GM04503 (cell line): ENCODE results near the gene CTSK.
"Not testable (repeated sequence)": the region's sequence is repeated elsewhere in the genome, so short reads cannot be mapped to it uniquely, and the experiment has no call there.

ENCODE experiments used
- DNase-seq: peaks from one replicate; pipeline ENCODE4 v3.0.0-alpha.2; 2012; ENCODE audit warnings: low read depth

CTSK gene

GRCh38 chr1:150805899-150806298 is 2.2 kb downstream of the CTSK start:
- DNase-seq, result no peak

GRCh38 chr1:150804671-150805070 is 3.4 kb downstream of the CTSK start:
- DNase-seq, result no peak

DNA sequence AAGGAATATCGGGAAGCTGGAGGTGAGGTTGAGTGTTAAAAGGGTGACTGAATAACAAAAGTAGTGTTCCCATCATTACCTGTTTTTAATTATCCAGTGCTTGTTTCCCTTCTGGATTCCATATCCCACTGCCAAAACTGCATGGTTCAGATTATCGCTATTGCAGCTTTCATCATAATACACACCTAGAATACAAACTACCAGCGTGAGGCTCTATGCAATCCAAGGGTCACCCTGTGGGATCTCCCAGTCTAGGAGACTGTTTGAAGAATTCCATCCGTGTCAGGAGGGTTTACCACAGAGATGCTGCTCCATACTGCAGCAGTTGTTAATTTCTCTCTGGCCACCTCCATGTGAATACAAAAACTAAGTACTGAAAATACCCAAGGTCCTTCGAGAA is 9.0 kb downstream of the CTSK start:
- no peak for DNase-seq

- DNase-seq, result no peak
These were observed 9.5 kb downstream of the CTSK start for GRCh38 chr1:150798525-150798924.

GRCh38 chr1:150796374-150796773 is 11.7 kb downstream of the CTSK start:
- no peak for DNase-seq

- DNase-seq, result not testable (repeated sequence)
These were observed 14.3 kb downstream of the CTSK start for GRCh38 chr1:150793778-150794177.

- no peak for DNase-seq
These were observed 14.8 kb downstream of the CTSK start for GRCh38 chr1:150793221-150793620.

DNA sequence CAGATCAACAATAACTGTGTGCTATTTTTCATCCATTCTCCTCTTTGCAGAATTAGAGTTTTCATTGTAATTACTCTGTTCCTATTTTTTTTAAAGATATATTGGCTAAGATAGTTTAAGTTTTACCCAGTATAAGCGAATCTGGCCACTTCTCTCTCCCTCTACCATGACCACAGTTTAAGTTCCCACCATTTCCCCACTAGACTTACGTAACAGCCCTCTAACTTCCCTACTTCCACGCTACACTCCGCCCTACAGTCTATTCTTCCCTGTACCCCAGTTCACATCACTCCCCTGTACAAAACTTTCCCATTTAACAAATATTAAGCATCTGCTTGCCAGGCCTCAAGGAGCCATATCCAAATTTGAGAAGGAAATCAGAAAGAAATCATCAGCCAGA is 16.5 kb downstream of the CTSK start:
- DNase-seq, result no peak

DNA sequence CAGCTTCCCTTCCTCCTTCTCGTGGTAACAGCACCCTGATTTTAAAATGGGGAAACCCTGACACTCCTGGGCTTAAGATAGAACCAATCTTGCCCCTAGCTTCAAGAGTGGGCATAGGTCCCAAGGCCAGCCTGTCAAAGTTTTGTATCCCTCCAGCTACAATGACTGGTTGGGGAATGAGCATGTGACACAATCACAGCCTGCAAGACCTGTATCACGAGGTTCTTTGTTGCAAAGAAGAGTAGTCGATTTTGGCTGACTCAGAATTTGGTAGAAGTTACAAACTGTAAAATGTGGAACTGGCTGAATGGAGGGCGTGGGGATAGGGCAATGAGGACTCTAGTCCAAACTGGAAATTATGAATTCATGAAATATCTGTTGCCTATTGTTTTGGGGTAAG is 18.7 kb downstream of the CTSK start:
- DNase-seq, result no peak

DNA sequence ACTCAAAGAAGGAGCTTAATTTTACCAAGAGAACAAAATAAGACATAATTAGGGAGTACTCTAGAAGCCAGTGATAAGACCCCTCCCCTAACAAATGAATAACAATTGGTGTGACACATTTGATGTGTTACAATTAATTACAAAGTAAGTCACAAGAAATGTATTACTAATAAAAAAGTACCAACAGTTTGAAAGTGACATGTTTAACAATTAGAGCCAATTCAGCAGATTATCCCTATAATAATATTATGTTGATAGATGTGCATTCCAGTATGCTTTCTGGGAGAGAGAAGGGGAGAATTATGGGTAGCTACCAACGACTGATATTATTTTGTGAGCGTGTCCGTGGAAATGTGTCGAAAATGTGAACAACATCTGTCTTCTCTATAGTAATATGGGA is 19.1 kb downstream of the CTSK start:
- DNase-seq, result no peak

- no peak for DNase-seq
These were observed 20.6 kb downstream of the CTSK start for GRCh38 chr1:150787455-150787854.

- DNase-seq, result no peak
These were observed 27.6 kb downstream of the CTSK start for GRCh38 chr1:150780510-150780909.

DNA sequence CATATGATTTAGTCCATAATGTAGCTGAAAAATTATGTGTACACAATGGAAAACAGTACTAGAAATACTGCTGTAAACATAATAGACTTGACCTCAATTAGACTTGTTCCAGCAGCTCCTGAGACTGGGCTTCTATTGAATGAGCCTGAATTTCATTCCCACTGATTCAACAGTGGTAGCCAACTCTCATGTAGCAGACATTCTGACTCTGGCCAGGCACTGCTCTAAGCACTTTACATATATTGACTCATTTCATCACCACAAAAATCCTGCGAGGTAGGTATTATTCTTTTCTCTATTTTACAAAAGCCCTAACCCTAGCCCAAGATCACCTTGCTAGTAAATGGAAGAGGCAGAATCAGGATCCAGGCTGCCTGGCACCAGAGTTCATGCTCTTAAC is 29.7 kb downstream of the CTSK start:
- no peak for DNase-seq

GRCh38 chr1:150777544-150777943 is 30.5 kb downstream of the CTSK start:
- no peak for DNase-seq

GRCh38 chr1:150775931-150776505 is 32.0 kb downstream of the CTSK start:
- DNase-seq, result not testable (repeated sequence)

DNA sequence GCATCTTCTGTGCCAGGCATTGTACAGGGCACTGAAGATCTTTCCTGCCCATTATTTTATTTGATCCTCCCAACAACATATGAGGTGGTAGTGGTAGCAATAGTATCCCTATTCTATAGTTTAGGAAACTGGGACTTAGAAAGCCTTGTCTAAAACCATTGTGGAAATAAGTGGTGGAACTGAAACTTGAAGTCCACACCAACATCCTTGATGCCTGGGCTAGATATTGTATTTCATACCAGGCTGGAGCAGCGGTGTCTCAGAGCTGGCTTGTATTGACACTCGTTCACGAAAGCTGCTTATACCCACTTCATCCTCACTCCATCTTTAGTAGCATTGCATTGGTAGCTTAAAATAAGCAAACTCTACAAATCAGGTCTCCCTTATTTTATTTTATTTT is 32.8 kb downstream of the CTSK start:
- DNase-seq, result no peak

DNA sequence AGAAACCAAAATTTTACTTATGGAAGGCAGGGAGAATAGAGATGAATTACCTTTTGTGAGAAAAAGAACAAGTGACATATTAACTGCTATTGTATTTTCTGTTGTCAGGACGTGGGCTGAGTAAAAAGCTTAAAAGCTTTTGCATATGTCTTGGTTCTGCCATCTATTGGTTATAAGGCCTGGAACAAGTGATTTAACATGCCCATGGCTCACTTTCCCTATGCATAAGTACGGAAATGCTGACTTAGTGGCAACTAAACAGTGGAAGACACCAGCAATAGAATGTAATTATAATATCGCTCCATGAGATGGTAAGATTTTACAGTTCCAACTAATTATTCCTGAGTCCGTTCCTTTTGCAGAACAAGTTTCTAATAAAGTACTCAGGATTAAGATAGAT is 35.7 kb downstream of the CTSK start:
- DNase-seq, result no peak

GRCh38 chr1:150767704-150768103 is 40.4 kb downstream of the CTSK start:
- DNase-seq, result not testable (repeated sequence)

- DNase-seq, result not testable (repeated sequence)
These were observed 42.1 kb downstream of the CTSK start for GRCh38 chr1:150765977-150766301.

DNA sequence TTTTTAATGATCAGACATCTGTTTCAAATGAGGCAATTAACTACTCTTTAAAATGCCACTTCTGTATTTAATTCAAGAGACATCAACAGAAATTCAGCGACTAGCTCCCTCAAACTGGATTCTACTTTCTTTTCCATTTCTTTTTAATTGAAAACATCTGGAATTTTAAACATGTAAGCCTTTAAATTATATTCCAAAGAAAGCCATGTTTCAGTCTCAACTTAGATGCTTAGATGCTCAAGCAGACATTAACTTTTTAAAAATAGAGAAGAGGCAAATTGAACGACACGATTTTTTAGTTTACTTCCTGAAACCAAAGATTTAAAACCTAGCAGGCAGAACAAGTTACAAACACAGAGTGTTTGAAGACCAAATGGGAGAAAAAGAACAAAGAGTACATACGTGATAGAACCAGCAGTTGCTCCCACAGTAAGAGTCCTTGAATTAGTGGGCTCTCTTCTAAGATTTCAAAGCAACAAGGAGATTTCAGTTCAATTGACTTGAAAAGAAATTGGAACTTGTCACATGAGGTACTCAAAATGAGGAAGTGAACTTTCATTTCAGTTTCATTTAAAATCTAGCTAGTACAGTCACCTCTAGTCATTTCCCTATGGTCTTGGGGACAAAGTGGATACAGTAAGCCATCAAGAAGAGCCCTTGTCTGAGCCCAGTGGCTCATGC is 42.6 kb downstream of the CTSK start, which contains the start of gene CTSS:
Gene CTSS, minus strand, starts transcription at position 483 of the 681 bp plus-strand sequence. CDS start 1,015 bp downstream, outside the sequence.
- no peak for DNase-seq

DNA sequence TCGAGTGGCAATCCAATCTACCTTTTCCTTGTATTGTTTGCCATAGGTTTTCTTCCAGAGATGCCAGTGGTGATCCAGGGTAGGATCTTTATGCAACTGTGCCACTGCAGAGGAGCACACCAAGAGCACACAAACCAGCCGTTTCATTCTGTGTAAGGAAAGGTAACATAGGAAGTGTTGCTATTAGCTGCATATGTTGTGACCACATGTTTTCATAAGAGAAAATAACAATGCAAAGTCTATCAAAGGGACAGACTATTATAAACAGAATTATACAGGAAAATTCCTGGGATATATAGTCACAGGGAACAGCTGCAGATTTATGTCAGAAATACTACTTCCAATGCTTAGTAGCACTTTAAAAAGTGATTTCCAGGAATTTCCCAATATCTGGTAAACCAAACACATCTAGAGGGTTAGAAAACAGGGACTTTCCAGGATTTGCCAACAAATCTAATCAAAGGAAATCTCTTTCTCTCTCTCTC is 43.4 kb downstream of the CTSK start:
- peak; percentile 37 for DNase-seq

GRCh38 chr1:150763018-150763417 is 45.0 kb downstream of the CTSK start:
- DNase-seq, result no peak

- DNase-seq, result no peak
These were observed 45.5 kb downstream of the CTSK start for GRCh38 chr1:150762552-150762951.

DNA sequence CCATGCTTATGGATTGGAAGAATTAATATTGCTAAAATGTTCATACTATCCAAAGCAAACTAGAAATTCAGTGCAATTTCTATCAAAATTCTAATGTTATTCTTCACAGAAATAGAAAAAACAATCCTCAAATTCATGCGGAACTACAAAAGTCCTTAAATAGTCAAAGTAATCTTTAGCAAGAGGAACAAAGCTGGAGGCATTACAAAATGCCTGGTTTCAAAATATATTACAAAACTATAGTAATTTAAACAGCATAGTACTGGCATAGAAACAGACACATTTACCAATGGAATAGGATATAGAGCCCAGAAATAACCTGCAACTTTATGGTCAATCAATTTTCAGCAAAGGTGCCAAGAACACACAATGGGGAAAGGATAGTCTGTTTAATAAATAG is 46.3 kb downstream of the CTSK start:
- no peak for DNase-seq
